H9 (cell line): ENCODE measurements around the gene DAB1. TPM values are rescaled to one million over a fixed set of nuclear protein-coding genes. Genes with fewer than 3 reads are reported as not detected.

Experiments used
- DNase-seq: peaks from one replicate; pipeline ENCODE4 v3.0.0-alpha.2; 2017
- H2AFZ ChIP-seq: one replicate; pipeline ENCODE4 v1.6.1; 2013; ENCODE audit warnings: mild to moderate bottlenecking, low read length, control low read depth, moderate library complexity
- H2AK5ac ChIP-seq: 2 replicates; pipeline ENCODE4 v1.6.1; 2013; ENCODE audit warnings: low read length, control low read depth, mixed read lengths; ENCODE audit not compliant: insufficient read length
- H2BK120ac ChIP-seq: one replicate; pipeline ENCODE4 v1.6.1; 2013; ENCODE audit warnings: low read depth, mild to moderate bottlenecking, low read length, control low read depth, inconsistent platforms; ENCODE audit not compliant: poor library complexity, severe bottlenecking
- H2BK12ac ChIP-seq: 2 replicates; pipeline ENCODE4 v1.6.1; 2013; ENCODE audit warnings: low read length, control low read depth, mixed read lengths, low read depth; ENCODE audit not compliant: insufficient read length
- H2BK15ac ChIP-seq: 2 replicates; pipeline ENCODE4 v1.6.1; 2013; ENCODE audit warnings: low read depth, low read length, control low read depth
- H2BK20ac ChIP-seq: one replicate; pipeline ENCODE4 v1.6.1; 2013; ENCODE audit warnings: low read depth, mild to moderate bottlenecking, low read length, control low read depth, inconsistent platforms; ENCODE audit not compliant: poor library complexity, severe bottlenecking
- H2BK5ac ChIP-seq: 2 replicates; pipeline ENCODE4 v1.6.1; 2013; ENCODE audit warnings: low read length, control low read depth, mixed read lengths; ENCODE audit not compliant: insufficient read length
- H3K14ac ChIP-seq: 2 replicates; pipeline ENCODE4 v1.6.1; 2013; ENCODE audit warnings: low read length, control low read depth; ENCODE audit not compliant: insufficient read depth
- H3K18ac ChIP-seq: 2 replicates; pipeline ENCODE4 v1.6.1; 2013; ENCODE audit warnings: low read depth, mild to moderate bottlenecking, mixed read lengths, low read length, control low read depth; ENCODE audit not compliant: insufficient read length
- H3K23ac ChIP-seq: 2 replicates; pipeline ENCODE4 v1.6.1; 2013; ENCODE audit warnings: low read length, control low read depth, mixed read lengths, low read depth; ENCODE audit not compliant: insufficient read length
- H3K23me2 ChIP-seq: 2 replicates; pipeline ENCODE4 v1.6.1; 2013; ENCODE audit warnings: low read depth, mild to moderate bottlenecking, mixed read lengths, low read length, control low read depth; ENCODE audit not compliant: insufficient read length, poor library complexity, severe bottlenecking
- H3K27ac ChIP-seq: 2 replicates; pipeline ENCODE4 v1.5.1; 2013; ENCODE audit warnings: low read length, control low read depth, mixed read lengths, low read depth; ENCODE audit not compliant: insufficient read length
- H3K27me3 ChIP-seq: 2 replicates; pipeline ENCODE4 v1.6.1; 2013; ENCODE audit warnings: low read length, control low read depth, inconsistent platforms; ENCODE audit not compliant: insufficient read depth
- H3K4ac ChIP-seq: 2 replicates; pipeline ENCODE4 v1.6.1; 2013; ENCODE audit warnings: low read depth, mild to moderate bottlenecking, control low read depth, inconsistent platforms, low read length, moderate library complexity
- H3K4me1 ChIP-seq: 2 replicates; pipeline ENCODE4 v1.6.1; 2013; ENCODE audit warnings: low read length, control low read depth, inconsistent platforms; ENCODE audit not compliant: insufficient read depth
- H3K4me2 ChIP-seq: 2 replicates; pipeline ENCODE4 v1.6.1; 2013; ENCODE audit warnings: low read length, control low read depth, mixed read lengths; ENCODE audit not compliant: insufficient read length, insufficient read depth
- H3K56ac ChIP-seq: 2 replicates; pipeline ENCODE4 v1.6.1; 2013; ENCODE audit warnings: low read depth, mild to moderate bottlenecking, mixed read lengths, low read length, control low read depth; ENCODE audit not compliant: insufficient read length
- H3K79me1 ChIP-seq: 2 replicates; pipeline ENCODE4 v1.6.1; 2013; ENCODE audit warnings: low read depth, mild to moderate bottlenecking, moderate library complexity, low read length, control low read depth, inconsistent platforms; ENCODE audit not compliant: insufficient read depth, poor library complexity, severe bottlenecking
- H3K79me2 ChIP-seq: 2 replicates; pipeline ENCODE4 v1.6.1; 2013; ENCODE audit warnings: low read length, control low read depth, inconsistent platforms; ENCODE audit not compliant: insufficient read depth
- H3K9ac ChIP-seq: 2 replicates; pipeline ENCODE4 v1.6.1; 2013; ENCODE audit warnings: low read length, control low read depth, mixed read lengths; ENCODE audit not compliant: insufficient read length; ENCODE audit errors: extremely low read depth
- H3K9me3 ChIP-seq: one replicate; pipeline ENCODE4 v1.6.1; 2013; ENCODE audit warnings: low read depth, low read length, inconsistent platforms; ENCODE audit not compliant: control insufficient read depth
- H3T11ph ChIP-seq: one replicate; pipeline ENCODE4 v1.6.1; 2013; ENCODE audit warnings: mild to moderate bottlenecking, low read length, control low read depth, inconsistent platforms
- H4K20me1 ChIP-seq: one replicate; pipeline ENCODE4 v1.6.1; 2013; ENCODE audit not compliant: control insufficient read depth, insufficient read length, insufficient read depth
- H4K5ac ChIP-seq: 2 replicates; pipeline ENCODE4 v1.6.1; 2013; ENCODE audit warnings: low read depth, mild to moderate bottlenecking, mixed read lengths, low read length, control low read depth; ENCODE audit not compliant: insufficient read length
- H4K8ac ChIP-seq: replicated peaks from 2 replicates; pipeline ENCODE4 v1.6.1; 2013; ENCODE audit warnings: low read length, control low read depth, mixed read lengths, low read depth; ENCODE audit not compliant: insufficient read length
- H4K91ac ChIP-seq: 2 replicates; pipeline ENCODE4 v1.6.1; 2013; ENCODE audit warnings: low read depth, mild to moderate bottlenecking, moderate library complexity, mixed read lengths, low read length, control low read depth; ENCODE audit not compliant: insufficient read length
- H3K27ac Mint-ChIP-seq, 3 experiments: 2 replicates in 2 of 3; 3 replicates in 1 of 3; pipeline ENCODE4 v1.8.0; 2020 to 2021; ENCODE audit warnings: mixed read lengths in 3 of 3, mild to moderate bottlenecking in 1 of 3, moderate library complexity in 1 of 3
- H3K27me3 Mint-ChIP-seq: 2 replicates; pipeline ENCODE4 v1.8.0; 2021; ENCODE audit warnings: low read depth, mild to moderate bottlenecking, moderate library complexity, mixed read lengths
- H3K36me3 Mint-ChIP-seq, 3 experiments: 2 replicates in 2 of 3; 3 replicates in 1 of 3; pipeline ENCODE4 v1.8.0; 2020 to 2021; ENCODE audit warnings: low read depth in 3 of 3, mixed read lengths in 3 of 3; ENCODE audit not compliant: insufficient read depth in 1 of 3
- H3K4me1 Mint-ChIP-seq, 2 experiments: 2 replicates each; pipeline ENCODE4 v1.8.0; 2020; ENCODE audit warnings: mixed read lengths in 2 of 2
- H3K4me3 Mint-ChIP-seq, 2 experiments: 2 replicates in 1 of 2; 3 replicates in 1 of 2; pipeline ENCODE4 v1.8.0; 2020 to 2021; ENCODE audit warnings: mild to moderate bottlenecking in 2 of 2, mixed read lengths in 2 of 2, moderate library complexity in 1 of 2
- H3K9me3 Mint-ChIP-seq, 2 experiments: 2 replicates in 1 of 2; 3 replicates in 1 of 2; pipeline ENCODE4 v1.8.0; 2020; ENCODE audit warnings: mild to moderate bottlenecking in 2 of 2, mixed read lengths in 2 of 2, moderate library complexity in 1 of 2
- CTCF ChIP-seq: fragments of 200-600 bp; sonication (generic); conservative IDR thresholded peaks from 3 replicates; pipeline ENCODE4 v1.8.0; 2021; ENCODE audit warnings: antibody characterized with exemption, mild to moderate bottlenecking
- WGBS: extraction: QIAGEN DNeasy Blood & Tissue Kit; methylation state at CpG from one replicate; pipeline ENCODE4 v1.1.7; 2013; ENCODE audit warnings: missing lambda C conversion rate, low lambda C conversion rate, mixed read lengths; ENCODE audit not compliant: insufficient read length; ENCODE audit errors: extremely low coverage; 5-methylcytosine and 5-hydroxymethylcytosine counted together
- total RNA-seq: library from RNA; stranded (reverse); gene quantifications from 2 replicates; pipeline ENCODE4 v1.2.1, GENCODE V29; 2021

Gene DAB1
- total RNA-seq, 1 experiment from 2014 or later, result 9.3 TPM

DNA sequence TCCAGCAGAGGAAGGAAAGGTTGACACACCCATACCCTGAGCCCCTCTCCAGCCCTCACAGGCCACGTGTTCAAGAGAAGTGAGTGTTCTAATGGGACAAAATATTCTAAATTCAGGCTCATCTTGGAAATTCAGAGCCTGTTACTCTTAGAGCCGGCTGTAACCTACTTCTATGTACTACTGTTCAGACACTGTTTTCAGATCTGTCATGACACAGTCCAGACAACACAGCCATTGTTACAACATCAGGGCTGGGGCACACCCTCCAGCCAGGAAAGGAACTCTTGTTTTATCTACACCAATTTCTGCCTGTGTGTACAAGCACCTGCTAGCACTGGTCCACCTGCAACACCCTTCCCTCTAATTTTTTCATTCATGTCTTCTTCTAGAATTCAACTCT, 312.7 kb downstream of the DAB1 start:
- Mint-ChIP-seq H3K36me3 (no peaks in the 10 kb centered on the region), H3K9me3 (no peaks in the 10 kb centered on the region), H3K27me3 (no peaks in the 10 kb centered on the region; the same call in 1 of the 2 replicates), H3K4me3 (no peak overlapping the region), H3K27ac (no peak overlapping the region), H3K4me1 (peaks cover 16 to 24% of the 10 kb centered on the region in 2 experiments)
- Histone ChIP-seq H2BK12ac (no peak overlapping the region), H3K79me2 (no peaks in the 10 kb centered on the region), H3K56ac (no peak overlapping the region), H4K5ac (no peak overlapping the region), H3K4me2 (no peak overlapping the region), H3K27ac (no peak overlapping the region), H3K4ac (no peak overlapping the region), H3K4me1 (no peaks in the 10 kb centered on the region), H3K14ac (no peak overlapping the region), H3K23me2 (no peaks in the 10 kb centered on the region), H2AK5ac (no peak overlapping the region), H3K9me3 (no peaks in the 10 kb centered on the region), H3T11ph (no peak overlapping the region), H2BK120ac (no peak overlapping the region), H3K23ac (no peak overlapping the region), H2BK20ac (no peak overlapping the region), H3K79me1 (no peaks in the 10 kb centered on the region), H3K9ac (no peak overlapping the region), H2BK15ac (no peak overlapping the region), H3K27me3 (no peaks in the 10 kb centered on the region), H4K91ac (no peak overlapping the region), H2BK5ac (no peak overlapping the region), H4K8ac (no peak overlapping the region), H2AFZ (no peak overlapping the region), H4K20me1 (no peaks in the 10 kb centered on the region), H3K18ac (no peak overlapping the region)
- no peak for TF ChIP-seq CTCF
- no peak for DNase-seq
- no CpG with 5 or more reads among the region's 2 CpGs for WGBS
